PFSK-1 (cell line): ENCODE measurements around the gene CSTF2T.

Experiments
- FOXP2 ChIP-seq: optimal IDR thresholded peaks from 2 replicates; pipeline ENCODE3; 2011; ENCODE audit warnings: borderline replicate concordance, control low read depth, inconsistent platforms; ENCODE audit not compliant: insufficient read depth; ENCODE audit errors: extremely low read length, extremely low read depth
- POLR2AphosphoS5 ChIP-seq: IDR thresholded peaks from 2 replicates; pipeline ENCODE4 v1.6.1; 2012; ENCODE audit warnings: low read depth, mild to moderate bottlenecking, control low read depth, low read length, moderate library complexity
- SIN3A ChIP-seq: IDR thresholded peaks from 2 replicates; pipeline ENCODE4 v1.6.1; 2012; ENCODE audit warnings: mild to moderate bottlenecking, low read length, moderate library complexity, borderline replicate concordance; ENCODE audit not compliant: insufficient read depth
- TAF1 ChIP-seq: IDR thresholded peaks from 2 replicates; pipeline ENCODE4 v1.6.1; 2012; ENCODE audit warnings: low read length, control low read depth, borderline replicate concordance; ENCODE audit not compliant: insufficient read depth
- TF ChIP-seq, protein P1 (sequence below), 2 experiments: IDR thresholded peaks; 2 replicates each; pipeline versions ENCODE4 v1.6.1 to v1.8.0; 2011 to 2012; ENCODE audit warnings: low read depth in 2 of 2, low read length in 2 of 2, control low read depth in 1 of 2, inconsistent platforms in 1 of 2, mild to moderate bottlenecking in 1 of 2, moderate library complexity in 1 of 2; ENCODE audit not compliant: insufficient read depth in 1 of 2

CSTF2T gene

GRCh38 chr10:51675088-51675487 lies 24.3 kb downstream of the CSTF2T start:
- TF ChIP-seq POLR2AphosphoS5 (no peak), FOXP2 (no peak), SIN3A (no peak), TAF1 (no peak)
- TF ChIP-seq, protein P1, sequence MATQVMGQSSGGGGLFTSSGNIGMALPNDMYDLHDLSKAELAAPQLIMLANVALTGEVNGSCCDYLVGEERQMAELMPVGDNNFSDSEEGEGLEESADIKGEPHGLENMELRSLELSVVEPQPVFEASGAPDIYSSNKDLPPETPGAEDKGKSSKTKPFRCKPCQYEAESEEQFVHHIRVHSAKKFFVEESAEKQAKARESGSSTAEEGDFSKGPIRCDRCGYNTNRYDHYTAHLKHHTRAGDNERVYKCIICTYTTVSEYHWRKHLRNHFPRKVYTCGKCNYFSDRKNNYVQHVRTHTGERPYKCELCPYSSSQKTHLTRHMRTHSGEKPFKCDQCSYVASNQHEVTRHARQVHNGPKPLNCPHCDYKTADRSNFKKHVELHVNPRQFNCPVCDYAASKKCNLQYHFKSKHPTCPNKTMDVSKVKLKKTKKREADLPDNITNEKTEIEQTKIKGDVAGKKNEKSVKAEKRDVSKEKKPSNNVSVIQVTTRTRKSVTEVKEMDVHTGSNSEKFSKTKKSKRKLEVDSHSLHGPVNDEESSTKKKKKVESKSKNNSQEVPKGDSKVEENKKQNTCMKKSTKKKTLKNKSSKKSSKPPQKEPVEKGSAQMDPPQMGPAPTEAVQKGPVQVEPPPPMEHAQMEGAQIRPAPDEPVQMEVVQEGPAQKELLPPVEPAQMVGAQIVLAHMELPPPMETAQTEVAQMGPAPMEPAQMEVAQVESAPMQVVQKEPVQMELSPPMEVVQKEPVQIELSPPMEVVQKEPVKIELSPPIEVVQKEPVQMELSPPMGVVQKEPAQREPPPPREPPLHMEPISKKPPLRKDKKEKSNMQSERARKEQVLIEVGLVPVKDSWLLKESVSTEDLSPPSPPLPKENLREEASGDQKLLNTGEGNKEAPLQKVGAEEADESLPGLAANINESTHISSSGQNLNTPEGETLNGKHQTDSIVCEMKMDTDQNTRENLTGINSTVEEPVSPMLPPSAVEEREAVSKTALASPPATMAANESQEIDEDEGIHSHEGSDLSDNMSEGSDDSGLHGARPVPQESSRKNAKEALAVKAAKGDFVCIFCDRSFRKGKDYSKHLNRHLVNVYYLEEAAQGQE (IDR thresholded peaks at IDR 0.05; ENCODE audit: insufficient read depth in 1 of 2, low read depth in 2 of 2, low read length in 2 of 2), result no peak

DNA sequence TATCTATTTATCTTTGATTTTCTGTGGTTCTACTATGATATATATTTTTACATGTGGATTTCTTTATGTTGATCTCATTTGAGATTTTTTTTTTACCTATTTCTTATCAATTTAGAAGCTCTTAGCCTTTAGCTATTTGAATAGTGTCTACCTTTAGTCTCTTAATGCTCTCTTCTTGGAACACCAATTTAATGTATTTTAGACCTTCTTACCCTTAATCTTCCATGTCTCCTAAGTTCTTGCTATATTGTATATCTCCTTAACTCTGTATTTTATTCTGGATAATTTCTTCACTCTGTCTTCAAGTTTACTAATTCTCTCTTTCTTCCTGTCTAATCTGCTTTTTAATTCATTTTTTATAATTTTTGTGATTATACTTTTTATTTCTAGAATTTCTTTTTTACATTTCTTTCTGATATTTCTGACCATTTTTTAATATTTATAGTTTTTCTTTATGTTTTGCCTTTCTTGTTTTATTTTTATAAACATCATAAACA lies 27.3 kb downstream of the CSTF2T start:
- no peak for TF ChIP-seq SIN3A
- TF ChIP-seq FOXP2, result no peak
- no peak for TF ChIP-seq POLR2AphosphoS5
- no peak for TF ChIP-seq TAF1
- TF ChIP-seq, protein P1 (IDR thresholded peaks at IDR 0.05; ENCODE audit: insufficient read depth in 1 of 2, low read depth in 2 of 2, low read length in 2 of 2), result no peak

DNA sequence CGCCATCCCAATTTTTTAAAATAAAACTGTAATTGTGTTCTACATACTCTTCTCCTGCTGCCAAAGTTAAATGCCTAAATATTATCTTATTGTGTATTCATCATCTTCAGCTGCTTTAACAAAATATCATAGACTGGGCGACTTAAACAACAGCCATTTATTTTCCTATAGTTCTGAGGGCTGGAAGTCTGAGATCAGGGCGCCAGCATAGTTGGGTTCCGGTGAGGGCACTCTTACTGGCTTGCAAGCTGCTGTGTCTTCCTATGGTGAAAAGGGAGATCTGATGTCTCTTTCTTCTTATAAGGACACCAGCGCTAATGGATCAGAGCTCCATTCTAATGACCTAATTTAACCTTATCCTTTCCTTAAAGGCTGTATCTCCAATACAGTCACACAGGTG lies 30.4 kb downstream of the CSTF2T start:
- TF ChIP-seq FOXP2 (no peak), SIN3A (no peak), POLR2AphosphoS5 (no peak), TAF1 (no peak)
- TF ChIP-seq, protein P1 (IDR thresholded peaks at IDR 0.05; ENCODE audit: insufficient read depth in 1 of 2, low read depth in 2 of 2, low read length in 2 of 2), result no peak

GRCh38 chr10:51668336-51668689 lies 31.1 kb downstream of the CSTF2T start:
- TF ChIP-seq, protein P1 (IDR thresholded peaks at IDR 0.05; ENCODE audit: insufficient read depth in 1 of 2, low read depth in 2 of 2, low read length in 2 of 2), result no peak
- TF ChIP-seq TAF1 (no peak), FOXP2 (no peak), SIN3A (no peak), POLR2AphosphoS5 (no peak)

GRCh38 chr10:51667678-51668335 lies 31.6 kb downstream of the CSTF2T start:
- TF ChIP-seq POLR2AphosphoS5, result no peak
- TF ChIP-seq, protein P1 (IDR thresholded peaks at IDR 0.05; ENCODE audit: insufficient read depth in 1 of 2, low read depth in 2 of 2, low read length in 2 of 2), result no peak
- no peak for TF ChIP-seq SIN3A
- no peak for TF ChIP-seq FOXP2
- TF ChIP-seq TAF1, result no peak
